GM12878 (cell line): Measurements from ENCODE around the gene MYO1D. TPM values are rescaled to one million over a fixed set of nuclear protein-coding genes. Genes with fewer than 3 reads are reported as not detected.

Experiments used
- CREB1 ChIP-seq: IDR thresholded peaks from 2 replicates; pipeline ENCODE4 v1.6.1; 2012; ENCODE audit warnings: low read depth, mild to moderate bottlenecking, inconsistent platforms
- DPF2 ChIP-seq: fragments of 450-650 bp; IDR thresholded peaks from 2 replicates; pipeline ENCODE4 v1.6.1; 2017; ENCODE audit warnings: mild to moderate bottlenecking
- E2F4 ChIP-seq: IDR thresholded peaks from 2 replicates; pipeline ENCODE4 v1.6.1; 2012; ENCODE audit warnings: low read depth, low read length, improper control_type of control experiment
- EP300 ChIP-seq, 2 experiments: fragments of 150-350 bp in 1 of 2; IDR thresholded peaks; 2 replicates each; pipeline ENCODE4 v1.6.1; 2011 to 2012; ENCODE audit warnings: low read depth in 2 of 2, low read length in 2 of 2, borderline replicate concordance in 1 of 2, improper control_type of control experiment in 1 of 2, inconsistent platforms in 1 of 2; ENCODE audit not compliant: control insufficient read depth in 1 of 2
- HSF1 ChIP-seq: fragments of 150-350 bp; IDR thresholded peaks from 2 replicates; pipeline ENCODE4 v1.6.1; 2014; ENCODE audit warnings: mild to moderate bottlenecking, low read depth, low read length
- JUNB ChIP-seq: IDR thresholded peaks from 2 replicates; pipeline ENCODE4 v1.6.1; 2016; ENCODE audit warnings: antibody characterized with exemption, mild to moderate bottlenecking
- MXI1 ChIP-seq: fragments of 150-350 bp; IDR thresholded peaks from 2 replicates; pipeline ENCODE4 v1.6.1; 2011; ENCODE audit warnings: low read depth, mild to moderate bottlenecking, inconsistent platforms, low read length, improper control_type of control experiment
- POLR2AphosphoS2 ChIP-seq: IDR thresholded peaks from 2 replicates; pipeline ENCODE4 v1.6.1; 2011; ENCODE audit warnings: low read depth, mild to moderate bottlenecking, low read length, improper control_type of control experiment, moderate library complexity
- POLR2AphosphoS5 ChIP-seq: IDR thresholded peaks from 2 replicates; pipeline ENCODE4 v1.6.1; 2011; ENCODE audit warnings: mild to moderate bottlenecking, low read length, inconsistent platforms
- RCOR1 ChIP-seq: conservative IDR thresholded peaks from 2 replicates; pipeline ENCODE4 v1.6.1; 2012; ENCODE audit warnings: low read depth, low read length, improper control_type of control experiment
- SIN3A ChIP-seq: IDR thresholded peaks from 2 replicates; pipeline ENCODE4 v1.6.1; 2012; ENCODE audit warnings: low read depth, low read length, improper control_type of control experiment
- SMAD5 ChIP-seq: IDR thresholded peaks from 2 replicates; pipeline ENCODE4 v1.6.1; 2016; ENCODE audit warnings: antibody characterized with exemption, low read depth
- WRNIP1 ChIP-seq: IDR thresholded peaks from 2 replicates; pipeline ENCODE4 v1.6.1; 2011; ENCODE audit warnings: low read depth, low read length, improper control_type of control experiment, borderline replicate concordance
- polyA plus RNA-seq, 11 experiments: library from polyadenylated mRNA; depleted of rRNA in 4 of 11; unstranded in 6 of 11; stranded (reverse) in 5 of 11; fragments of >200 nt; fragmentation: Nextera tagmentation in 4 of 11; fragmentation: Illumina TruSeq in 1 of 11; extraction: Ambion mirVana in 4 of 11; extraction: Trizol in 1 of 11; gene quantifications; 1 replicate in 1 of 11; 2 replicates in 10 of 11; pipeline versions ENCODE4 v1.2.1 to v1.2.3, GENCODE V29; 2011 to 2016; ENCODE audit warnings: inconsistent platforms in 2 of 11, missing spikeins in 2 of 11, low read depth in 1 of 11
- total RNA-seq, 4 experiments: library from RNA; depleted of rRNA in 3 of 4; stranded (reverse); fragments of >200 nt in 3 of 4; fragmentation: Illumina TruSeq in 1 of 4; extraction: Trizol in 1 of 4; gene quantifications; 2 replicates each; pipeline versions ENCODE4 v1.2.1 to v1.2.3, GENCODE V29; 2013 to 2021
- TF ChIP-seq, protein P1 (sequence below), 3 experiments: IDR thresholded peaks in 2 of 3; conservative IDR thresholded peaks in 1 of 3; 2 replicates each; pipeline ENCODE4 v1.5.1; 2011; ENCODE audit warnings: low read depth in 3 of 3, low read length in 3 of 3, mild to moderate bottlenecking in 3 of 3, control low read depth in 2 of 3, moderate library complexity in 2 of 3, inconsistent platforms in 1 of 3, mixed read lengths in 1 of 3; ENCODE audit not compliant: control insufficient read depth in 2 of 3, insufficient read depth in 1 of 3; ENCODE audit errors: extremely low read depth in 1 of 3
- TF ChIP-seq, protein P2 (sequence below): IDR thresholded peaks from 2 replicates; pipeline ENCODE4 v1.6.1; 2011; ENCODE audit warnings: mild to moderate bottlenecking, low read depth, low read length, moderate library complexity; ENCODE audit not compliant: insufficient replicate concordance
- TF ChIP-seq, protein P3 (sequence below): IDR thresholded peaks from 2 replicates; pipeline ENCODE4 v1.6.1; 2011; ENCODE audit warnings: borderline replicate concordance, low read depth, mild to moderate bottlenecking, moderate library complexity, mixed read lengths, low read length; ENCODE audit not compliant: insufficient read depth; ENCODE audit errors: extremely low read length
- TF ChIP-seq, protein P4 (sequence below): fragments of 450-650 bp; conservative IDR thresholded peaks from 2 replicates; pipeline ENCODE4 v1.6.1; 2017; ENCODE audit warnings: mild to moderate bottlenecking, moderate library complexity

The MYO1D gene
- total and polyA plus RNA-seq, 10 of the 15 experiments (the other 5 are each of a cell fraction or from before 2014, with no cell fraction given): 1.8 to 37.7 (median 25.4) TPM

GRCh38 chr17:32516450-32516849 is 360.5 kb downstream of the MYO1D start (continued):
- no peak for TF ChIP-seq JUNB
- TF ChIP-seq SIN3A: no peak
- 0 out of 2 replicates have a peak, but pooled peaks have one; percentile 61 for TF ChIP-seq WRNIP1
- TF ChIP-seq, protein P1, sequence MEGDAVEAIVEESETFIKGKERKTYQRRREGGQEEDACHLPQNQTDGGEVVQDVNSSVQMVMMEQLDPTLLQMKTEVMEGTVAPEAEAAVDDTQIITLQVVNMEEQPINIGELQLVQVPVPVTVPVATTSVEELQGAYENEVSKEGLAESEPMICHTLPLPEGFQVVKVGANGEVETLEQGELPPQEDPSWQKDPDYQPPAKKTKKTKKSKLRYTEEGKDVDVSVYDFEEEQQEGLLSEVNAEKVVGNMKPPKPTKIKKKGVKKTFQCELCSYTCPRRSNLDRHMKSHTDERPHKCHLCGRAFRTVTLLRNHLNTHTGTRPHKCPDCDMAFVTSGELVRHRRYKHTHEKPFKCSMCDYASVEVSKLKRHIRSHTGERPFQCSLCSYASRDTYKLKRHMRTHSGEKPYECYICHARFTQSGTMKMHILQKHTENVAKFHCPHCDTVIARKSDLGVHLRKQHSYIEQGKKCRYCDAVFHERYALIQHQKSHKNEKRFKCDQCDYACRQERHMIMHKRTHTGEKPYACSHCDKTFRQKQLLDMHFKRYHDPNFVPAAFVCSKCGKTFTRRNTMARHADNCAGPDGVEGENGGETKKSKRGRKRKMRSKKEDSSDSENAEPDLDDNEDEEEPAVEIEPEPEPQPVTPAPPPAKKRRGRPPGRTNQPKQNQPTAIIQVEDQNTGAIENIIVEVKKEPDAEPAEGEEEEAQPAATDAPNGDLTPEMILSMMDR (IDR thresholded peaks at IDR 0.05 in 2 of 3, conservative IDR thresholded peaks at IDR 0.05 in 1 of 3; ENCODE audit: control insufficient read depth in 2 of 3, extremely low read depth in 1 of 3, insufficient read depth in 1 of 3, low read depth in 3 of 3, low read length in 3 of 3): no peak
- TF ChIP-seq HSF1: no peak
- TF ChIP-seq RCOR1: no peak
- no peak for TF ChIP-seq POLR2AphosphoS2
- 0 out of 2 replicates have a peak, but pooled peaks have one; percentile 33 for TF ChIP-seq E2F4
- TF ChIP-seq POLR2AphosphoS5: no peak; the same call in 1 of the 2 replicates
- no peak for TF ChIP-seq CREB1
- TF ChIP-seq, protein P2, sequence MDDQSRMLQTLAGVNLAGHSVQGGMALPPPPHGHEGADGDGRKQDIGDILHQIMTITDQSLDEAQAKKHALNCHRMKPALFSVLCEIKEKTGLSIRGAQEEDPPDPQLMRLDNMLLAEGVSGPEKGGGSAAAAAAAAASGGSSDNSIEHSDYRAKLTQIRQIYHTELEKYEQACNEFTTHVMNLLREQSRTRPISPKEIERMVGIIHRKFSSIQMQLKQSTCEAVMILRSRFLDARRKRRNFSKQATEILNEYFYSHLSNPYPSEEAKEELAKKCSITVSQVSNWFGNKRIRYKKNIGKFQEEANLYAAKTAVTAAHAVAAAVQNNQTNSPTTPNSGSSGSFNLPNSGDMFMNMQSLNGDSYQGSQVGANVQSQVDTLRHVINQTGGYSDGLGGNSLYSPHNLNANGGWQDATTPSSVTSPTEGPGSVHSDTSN: no peak
- TF ChIP-seq, protein P3, sequence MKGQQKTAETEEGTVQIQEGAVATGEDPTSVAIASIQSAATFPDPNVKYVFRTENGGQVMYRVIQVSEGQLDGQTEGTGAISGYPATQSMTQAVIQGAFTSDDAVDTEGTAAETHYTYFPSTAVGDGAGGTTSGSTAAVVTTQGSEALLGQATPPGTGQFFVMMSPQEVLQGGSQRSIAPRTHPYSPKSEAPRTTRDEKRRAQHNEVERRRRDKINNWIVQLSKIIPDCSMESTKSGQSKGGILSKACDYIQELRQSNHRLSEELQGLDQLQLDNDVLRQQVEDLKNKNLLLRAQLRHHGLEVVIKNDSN: no peak
- TF ChIP-seq, protein P4, sequence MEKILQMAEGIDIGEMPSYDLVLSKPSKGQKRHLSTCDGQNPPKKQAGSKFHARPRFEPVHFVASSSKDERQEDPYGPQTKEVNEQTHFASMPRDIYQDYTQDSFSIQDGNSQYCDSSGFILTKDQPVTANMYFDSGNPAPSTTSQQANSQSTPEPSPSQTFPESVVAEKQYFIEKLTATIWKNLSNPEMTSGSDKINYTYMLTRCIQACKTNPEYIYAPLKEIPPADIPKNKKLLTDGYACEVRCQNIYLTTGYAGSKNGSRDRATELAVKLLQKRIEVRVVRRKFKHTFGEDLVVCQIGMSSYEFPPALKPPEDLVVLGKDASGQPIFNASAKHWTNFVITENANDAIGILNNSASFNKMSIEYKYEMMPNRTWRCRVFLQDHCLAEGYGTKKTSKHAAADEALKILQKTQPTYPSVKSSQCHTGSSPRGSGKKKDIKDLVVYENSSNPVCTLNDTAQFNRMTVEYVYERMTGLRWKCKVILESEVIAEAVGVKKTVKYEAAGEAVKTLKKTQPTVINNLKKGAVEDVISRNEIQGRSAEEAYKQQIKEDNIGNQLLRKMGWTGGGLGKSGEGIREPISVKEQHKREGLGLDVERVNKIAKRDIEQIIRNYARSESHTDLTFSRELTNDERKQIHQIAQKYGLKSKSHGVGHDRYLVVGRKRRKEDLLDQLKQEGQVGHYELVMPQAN: no peak
- TF ChIP-seq DPF2: no peak
- no peak for TF ChIP-seq SMAD5
- TF ChIP-seq MXI1: peak; percentile 57; the same call in 1 of the 2 replicates
- peak in 1 of 2 experiments; percentile 45; a peak in 1 of 4 replicates for TF ChIP-seq EP300 (IDR thresholded peaks at IDR 0.05; ENCODE audit: borderline replicate concordance in 1 of 2, control insufficient read depth in 1 of 2, low read depth in 2 of 2, low read length in 2 of 2)
